BLaER1 treated with 17β-estradiol and CSF1 and Interleukin-3, amounts not matched to agents 10 nM and 100 nM (cell line): ENCODE data around the gene TIMM17A.

ENCODE experiments used
- H3K27ac ChIP-seq, 11 experiments: shearing (Covaris generic); formaldehyde crosslinking; 2 replicates each; pipeline ENCODE4 v1.8.1; 2022
- H3K27me3 ChIP-seq, 11 experiments: shearing (Covaris generic); formaldehyde crosslinking; 2 replicates each; pipeline ENCODE4 v1.8.1; 2022
- H3K36me3 ChIP-seq, 11 experiments: shearing (Covaris generic); formaldehyde crosslinking; 2 replicates each; pipeline ENCODE4 v1.8.1; 2022
- H3K4me1 ChIP-seq, 10 experiments: shearing (Covaris generic); formaldehyde crosslinking; 2 replicates each; pipeline ENCODE4 v1.8.1; 2022
- H3K4me2 ChIP-seq, 11 experiments: shearing (Covaris generic); formaldehyde crosslinking; 2 replicates each; pipeline ENCODE4 v1.8.1; 2022
- H3K4me3 ChIP-seq, 10 experiments: shearing (Covaris generic); formaldehyde crosslinking; 2 replicates each; pipeline ENCODE4 v1.8.1; 2022
- H3K9ac ChIP-seq, 11 experiments: shearing (Covaris generic); formaldehyde crosslinking; 2 replicates each; pipeline ENCODE4 v1.8.1; 2022
- H3K9me3 ChIP-seq, 11 experiments: shearing (Covaris generic); formaldehyde crosslinking; replicated peaks in 1 of 11; 2 replicates each; pipeline ENCODE4 v1.8.1; 2022
- H4K20me1 ChIP-seq, 11 experiments: shearing (Covaris generic); formaldehyde crosslinking; 2 replicates each; pipeline ENCODE4 v1.8.1; 2022
- Cebpa-rat ChIP-seq, 11 experiments: shearing (Covaris generic); IDR thresholded peaks; 2 replicates each; pipeline ENCODE4 v1.8.1; 2022

The TIMM17A gene

DNA sequence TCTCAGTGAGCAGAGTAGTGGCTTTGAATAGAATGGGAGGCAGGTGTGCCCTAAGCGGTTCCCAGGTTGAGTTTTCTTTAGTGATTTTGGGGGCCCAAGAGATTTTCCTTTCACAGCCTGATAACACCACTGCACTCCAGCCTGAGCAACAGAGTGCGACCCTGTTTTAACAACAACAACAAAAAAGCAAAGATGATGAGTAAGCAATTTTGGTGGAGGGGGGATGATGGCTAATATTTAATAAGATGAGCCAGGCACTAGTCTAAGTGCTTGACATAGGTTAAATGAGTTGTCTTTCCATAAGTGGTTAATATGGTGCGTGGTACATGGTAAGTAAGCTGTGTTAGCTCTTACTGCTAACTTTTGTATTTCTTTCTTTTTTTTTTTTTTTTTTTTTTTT lies 29.1 kb downstream of the TIMM17A start:
- Histone ChIP-seq H3K27me3 (no peaks in the 10 kb centered on the region), H3K36me3 (peaks cover 10 to 48% (median 28%) of the 10 kb centered on the region in 11 experiments), H3K9ac (no peak overlapping the region), H3K4me3 (peak overlapping the region in 3 of 10 experiments; percentile 16 to 99 (median 98); a peak in 3 of 20 replicates), H3K27ac (no peak overlapping the region), H3K4me2 (peak overlapping the region; percentile 12 to 98 (median 90); a peak in 19 of 22 replicates), H4K20me1 (peaks cover 12 to 60% (median 47%) of the 10 kb centered on the region in 11 experiments; a peak in 20 of 22 replicates), H3K9me3 (peaks cover 0 to 4% (median 0%) of the 10 kb centered on the region in 11 experiments; a peak in 4 of 22 replicates), H3K4me1 (peaks cover 24 to 44% (median 28%) of the 10 kb centered on the region in 10 experiments)
- TF ChIP-seq Cebpa-rat (IDR thresholded peaks at IDR 0.05) = no peak

DNA sequence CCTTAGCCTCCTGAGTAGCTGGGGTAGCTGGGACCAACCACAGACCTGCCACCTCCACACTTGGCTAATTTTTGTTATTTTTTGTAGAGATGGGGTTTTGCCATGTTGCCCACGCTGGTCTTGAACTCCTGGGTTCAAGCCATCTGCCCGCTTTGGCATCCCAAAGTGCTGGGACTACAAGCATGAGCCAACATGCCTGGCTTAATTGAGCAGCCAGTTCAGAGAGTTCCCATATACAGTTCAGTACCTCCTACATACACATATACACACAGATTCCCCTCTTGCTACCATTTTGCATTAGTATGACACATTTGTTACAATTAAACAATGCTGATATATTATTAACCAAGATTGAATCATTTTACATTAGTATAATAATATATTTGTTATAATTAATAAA lies 30.1 kb downstream of the TIMM17A start:
- Histone ChIP-seq H3K4me2 (peak overlapping the region in 3 of 11 experiments; percentile 1 to 86 (median 76); a peak in 5 of 22 replicates), H4K20me1 (peaks cover 12 to 69% (median 50%) of the 10 kb centered on the region in 11 experiments; a peak in 20 of 22 replicates), H3K4me1 (peaks cover 24 to 44% (median 28%) of the 10 kb centered on the region in 10 experiments), H3K4me3 (no peak overlapping the region), H3K27me3 (no peaks in the 10 kb centered on the region), H3K27ac (no peak overlapping the region), H3K36me3 (peaks cover 19 to 57% (median 37%) of the 10 kb centered on the region in 11 experiments), H3K9ac (no peak overlapping the region), H3K9me3 (no peaks in the 10 kb centered on the region)
- TF ChIP-seq Cebpa-rat (IDR thresholded peaks at IDR 0.05) = no peak

DNA sequence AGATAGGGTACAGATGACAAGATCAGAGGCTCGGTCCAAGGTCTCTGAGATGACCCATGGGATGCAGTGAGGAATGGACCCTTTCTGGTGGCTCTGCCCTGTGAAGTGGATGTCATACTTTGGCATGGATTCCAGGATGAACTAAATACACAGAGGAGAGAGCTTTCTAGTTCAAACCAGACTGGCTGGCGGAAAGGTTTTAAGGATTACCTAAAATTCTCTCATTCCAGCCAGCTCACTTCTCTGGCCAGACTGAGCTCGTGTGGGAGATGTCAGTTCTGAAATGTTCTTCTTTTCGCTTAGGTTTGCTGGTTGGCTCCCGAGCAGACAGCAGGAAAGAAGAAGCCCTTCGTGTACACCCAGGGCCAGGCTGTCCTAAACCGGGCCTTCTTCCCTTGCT lies 33.3 kb downstream of the TIMM17A start:
- H3K4me2 ChIP-seq = no peak overlapping the region
- peaks cover 12 to 77% (median 55%) of the 10 kb centered on the region in 11 experiments; a peak in 20 of 22 replicates for H4K20me1 ChIP-seq
- no peak overlapping the region for H3K4me3 ChIP-seq
- H3K36me3 ChIP-seq = peaks cover 51 to 90% (median 67%) of the 10 kb centered on the region in 11 experiments
- no peaks in the 10 kb centered on the region for H3K27me3 ChIP-seq
- peaks cover 18 to 43% (median 29%) of the 10 kb centered on the region in 10 experiments for H3K4me1 ChIP-seq
- TF ChIP-seq Cebpa-rat (IDR thresholded peaks at IDR 0.05) = no peak
- H3K9me3 ChIP-seq = no peaks in the 10 kb centered on the region
- no peak overlapping the region for H3K27ac ChIP-seq
- H3K9ac ChIP-seq = no peak overlapping the region

DNA sequence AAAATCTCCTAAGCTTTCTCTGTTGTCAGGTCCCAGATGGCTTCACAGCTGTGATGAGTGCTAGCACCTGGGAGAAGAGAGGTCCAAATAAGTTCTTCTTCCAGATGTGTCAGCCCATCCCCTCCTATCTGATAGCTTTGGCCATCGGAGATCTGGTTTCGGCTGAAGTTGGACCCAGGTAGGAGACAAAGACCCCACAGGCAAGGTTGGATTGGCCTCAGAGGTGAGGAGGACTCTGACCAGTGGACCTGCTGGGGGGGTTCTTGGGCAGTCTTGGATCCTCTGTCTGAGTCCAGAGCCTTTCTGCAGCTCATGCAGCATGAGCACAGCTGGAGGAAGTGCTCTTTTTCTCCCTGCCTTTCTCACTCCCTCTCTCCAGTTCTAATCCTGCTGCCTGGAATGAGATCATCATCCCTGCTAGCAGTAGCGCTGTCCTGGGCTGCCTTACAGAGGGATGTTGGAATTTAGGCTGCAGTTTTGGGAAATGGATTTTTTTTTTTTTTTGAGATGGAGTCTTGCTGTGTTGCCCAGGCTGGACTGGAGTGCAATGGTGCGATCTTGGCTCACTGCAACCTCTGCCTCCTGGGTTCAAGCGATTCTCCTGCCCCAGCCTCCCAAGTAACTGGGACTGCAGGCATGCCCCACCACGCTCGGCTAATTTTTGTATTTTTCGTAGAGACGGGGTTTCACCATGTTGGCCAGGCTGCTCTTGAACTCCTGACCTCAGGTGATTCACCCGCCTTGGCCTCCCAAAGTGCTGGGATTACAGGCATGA lies 34.2 kb downstream of the TIMM17A start:
- Histone ChIP-seq H4K20me1 (peaks cover 8 to 76% (median 55%) of the 10 kb centered on the region in 11 experiments; a peak in 20 of 22 replicates), H3K36me3 (peaks cover 60 to 97% (median 76%) of the 10 kb centered on the region in 11 experiments), H3K27ac (no peak overlapping the region), H3K9ac (no peak overlapping the region), H3K27me3 (no peaks in the 10 kb centered on the region), H3K4me2 (no peak overlapping the region), H3K4me1 (peaks cover 9 to 34% (median 20%) of the 10 kb centered on the region in 10 experiments), H3K4me3 (no peak overlapping the region), H3K9me3 (no peaks in the 10 kb centered on the region)
- TF ChIP-seq Cebpa-rat (IDR thresholded peaks at IDR 0.05) = no peak

DNA sequence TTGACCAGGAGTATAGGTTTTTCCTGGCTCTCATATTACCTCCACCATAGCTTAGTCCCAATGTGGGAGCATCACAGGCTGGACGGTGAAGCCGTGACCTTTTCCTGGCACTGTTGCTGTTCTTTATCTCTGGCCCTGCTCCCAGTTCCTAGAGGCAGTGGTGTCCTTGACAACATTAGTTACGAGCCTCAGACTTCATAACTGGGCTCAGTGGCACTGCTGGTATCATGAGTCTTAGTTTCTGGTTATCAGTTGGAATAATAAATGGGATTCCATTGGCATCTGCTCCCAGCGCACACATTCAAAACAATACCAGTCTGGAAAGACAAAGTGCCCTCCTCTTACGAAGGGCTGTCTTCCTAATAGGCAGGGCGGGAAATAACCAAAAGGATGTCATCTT lies 35.1 kb downstream of the TIMM17A start:
- Histone ChIP-seq H3K27me3 (no peaks in the 10 kb centered on the region), H4K20me1 (peaks cover 8 to 71% (median 47%) of the 10 kb centered on the region in 11 experiments; a peak in 20 of 22 replicates), H3K36me3 (peaks cover 69 to 97% (median 84%) of the 10 kb centered on the region in 11 experiments), H3K4me3 (no peak overlapping the region), H3K4me1 (peaks cover under 1 to 25% (median 14%) of the 10 kb centered on the region in 10 experiments; a peak in 17 of 20 replicates), H3K27ac (no peak overlapping the region), H3K4me2 (no peak overlapping the region), H3K9ac (no peak overlapping the region), H3K9me3 (no peaks in the 10 kb centered on the region)
- TF ChIP-seq Cebpa-rat (IDR thresholded peaks at IDR 0.05) = no peak

DNA sequence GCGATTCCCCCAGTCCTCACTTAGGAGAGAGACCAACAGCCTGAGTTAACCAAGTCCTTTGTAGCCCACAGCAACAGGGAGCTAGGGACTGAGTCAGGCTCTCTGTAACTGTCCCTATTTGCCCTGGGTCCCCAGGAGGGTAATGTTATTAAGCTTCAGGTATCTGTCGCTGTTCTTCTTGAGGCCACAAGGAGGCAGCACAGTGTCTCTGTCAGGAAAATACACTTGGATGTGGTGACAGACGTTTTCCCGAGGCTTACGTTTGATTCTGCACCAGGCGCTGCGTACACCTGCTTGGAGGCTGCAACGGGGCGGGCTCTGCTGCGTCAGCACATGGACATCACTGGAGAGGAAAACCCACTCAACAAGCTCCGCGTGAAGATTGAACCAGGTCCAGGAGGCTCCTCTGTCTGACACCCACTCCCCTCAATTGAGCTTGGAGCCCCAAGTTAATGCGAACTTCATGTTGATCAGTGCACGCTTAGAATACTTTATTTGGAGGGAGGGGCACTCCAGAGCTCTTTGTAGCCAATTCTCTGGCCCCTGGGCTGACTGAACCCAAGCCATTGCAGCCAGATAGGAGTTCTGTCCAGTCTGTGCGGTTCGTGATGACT lies 44.4 kb downstream of the TIMM17A start:
- Histone ChIP-seq H3K4me3 (no peak overlapping the region), H4K20me1 (peaks cover 0 to 62% (median 4%) of the 10 kb centered on the region in 11 experiments; a peak in 8 of 22 replicates), H3K27me3 (no peaks in the 10 kb centered on the region), H3K9ac (no peak overlapping the region), H3K9me3 (no peaks in the 10 kb centered on the region), H3K4me2 (no peak overlapping the region), H3K4me1 (0 out of 20 replicates have a peak, but pooled peaks cover 0 to 8% (median 0%) of the 10 kb centered on the region in 10 experiments), H3K27ac (no peak overlapping the region), H3K36me3 (peaks cover 95 to 100% (median 99%) of the 10 kb centered on the region in 11 experiments)
- TF ChIP-seq Cebpa-rat (IDR thresholded peaks at IDR 0.05) = no peak

DNA sequence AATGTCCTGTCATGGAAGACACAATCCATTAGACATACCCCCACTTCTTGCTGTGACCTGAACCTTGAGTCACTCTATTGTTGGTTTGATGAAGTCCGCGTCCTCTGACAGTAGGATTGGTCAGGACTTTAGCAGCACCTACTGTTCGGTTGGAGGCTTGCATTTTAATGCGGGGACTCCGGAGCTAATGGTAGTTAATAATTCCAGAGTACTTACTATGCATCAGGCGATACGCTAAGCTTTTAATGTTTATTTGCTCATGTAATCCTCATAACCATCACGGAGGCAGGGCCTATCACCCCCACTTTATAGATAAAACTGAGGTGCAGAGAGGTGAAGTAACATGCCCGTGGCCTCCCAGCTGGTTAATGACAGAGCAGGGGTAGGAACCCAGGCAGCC lies 47.2 kb downstream of the TIMM17A start:
- Histone ChIP-seq H3K4me3 (no peak overlapping the region), H3K9ac (no peak overlapping the region), H4K20me1 (peaks cover 0 to 84% (median 11%) of the 10 kb centered on the region in 11 experiments; a peak in 12 of 22 replicates), H3K27ac (no peak overlapping the region), H3K27me3 (no peaks in the 10 kb centered on the region), H3K36me3 (peaks cover 94 to 100% (median 99%) of the 10 kb centered on the region in 11 experiments), H3K9me3 (no peaks in the 10 kb centered on the region), H3K4me1 (0 out of 20 replicates have a peak, but pooled peaks cover 0 to 8% (median 0%) of the 10 kb centered on the region in 10 experiments), H3K4me2 (no peak overlapping the region)
- TF ChIP-seq Cebpa-rat (IDR thresholded peaks at IDR 0.05) = no peak

DNA sequence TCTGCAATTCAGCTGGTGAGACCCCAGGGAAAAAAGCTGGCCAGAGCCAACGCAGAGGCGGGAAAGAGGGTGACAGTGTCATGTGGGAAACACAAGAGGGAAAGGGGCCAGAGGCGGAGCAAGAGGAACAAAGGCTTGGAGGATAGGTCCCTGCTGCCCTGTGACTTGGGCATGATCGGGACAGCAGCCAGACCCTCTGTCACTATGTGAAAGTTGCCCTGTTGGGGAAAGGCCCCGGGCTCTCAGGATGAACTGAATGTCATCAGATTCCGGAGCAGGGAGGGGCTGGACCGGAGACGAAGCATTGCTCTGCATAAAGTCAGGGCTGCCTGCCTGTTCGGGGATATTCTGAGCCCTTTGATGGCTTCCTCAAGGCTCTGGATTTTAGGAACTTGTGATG lies 49.4 kb downstream of the TIMM17A start:
- H3K36me3 ChIP-seq = peaks cover 73 to 85% (median 83%) of the 10 kb centered on the region in 11 experiments
- H3K4me2 ChIP-seq = no peak overlapping the region
- H3K27ac ChIP-seq = no peak overlapping the region
- H3K4me1 ChIP-seq = no peaks in the 10 kb centered on the region
- no peaks in the 10 kb centered on the region for H3K9me3 ChIP-seq
- H3K9ac ChIP-seq = no peak overlapping the region
- H3K27me3 ChIP-seq = no peaks in the 10 kb centered on the region
- H3K4me3 ChIP-seq = no peak overlapping the region
- no peak for TF ChIP-seq Cebpa-rat (IDR thresholded peaks at IDR 0.05)
- peaks cover 0 to 83% (median 6%) of the 10 kb centered on the region in 11 experiments; a peak in 13 of 22 replicates for H4K20me1 ChIP-seq

DNA sequence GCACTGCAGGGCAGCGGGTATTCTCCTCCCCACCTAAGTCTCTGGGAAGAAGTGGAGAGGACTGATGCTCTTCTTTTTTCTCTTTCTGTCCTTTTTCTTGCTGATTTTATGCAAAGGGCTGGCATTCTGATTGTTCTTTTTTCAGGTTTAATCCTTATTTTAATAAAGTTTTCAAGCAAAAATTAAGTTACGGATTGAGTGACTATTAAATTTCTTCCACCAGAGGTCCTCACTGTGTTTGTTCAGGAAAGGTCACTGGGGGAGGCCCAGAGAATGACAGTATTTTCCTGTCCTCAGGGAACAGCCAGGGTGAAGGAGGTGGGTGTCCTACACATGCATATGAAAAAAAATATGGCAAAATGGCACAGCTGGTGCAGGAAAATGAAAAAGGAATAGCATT lies 50.7 kb downstream of the TIMM17A start:
- H3K27ac ChIP-seq = no peak overlapping the region
- no peak for TF ChIP-seq Cebpa-rat (IDR thresholded peaks at IDR 0.05)
- H4K20me1 ChIP-seq = peaks cover 0 to 78% (median 6%) of the 10 kb centered on the region in 11 experiments; a peak in 10 of 22 replicates
- H3K4me3 ChIP-seq = no peak overlapping the region
- H3K9me3 ChIP-seq = no peaks in the 10 kb centered on the region
- H3K36me3 ChIP-seq = peaks cover 60 to 72% (median 71%) of the 10 kb centered on the region in 11 experiments
- no peaks in the 10 kb centered on the region for H3K27me3 ChIP-seq
- no peak overlapping the region for H3K9ac ChIP-seq
- H3K4me2 ChIP-seq = no peak overlapping the region
- no peaks in the 10 kb centered on the region for H3K4me1 ChIP-seq
